ENCODE results near the gene ACTR5.
A peak's percentile ranks its signal among the peaks of the same experiment; 100 is the strongest.

ACTR5 gene

DNA sequence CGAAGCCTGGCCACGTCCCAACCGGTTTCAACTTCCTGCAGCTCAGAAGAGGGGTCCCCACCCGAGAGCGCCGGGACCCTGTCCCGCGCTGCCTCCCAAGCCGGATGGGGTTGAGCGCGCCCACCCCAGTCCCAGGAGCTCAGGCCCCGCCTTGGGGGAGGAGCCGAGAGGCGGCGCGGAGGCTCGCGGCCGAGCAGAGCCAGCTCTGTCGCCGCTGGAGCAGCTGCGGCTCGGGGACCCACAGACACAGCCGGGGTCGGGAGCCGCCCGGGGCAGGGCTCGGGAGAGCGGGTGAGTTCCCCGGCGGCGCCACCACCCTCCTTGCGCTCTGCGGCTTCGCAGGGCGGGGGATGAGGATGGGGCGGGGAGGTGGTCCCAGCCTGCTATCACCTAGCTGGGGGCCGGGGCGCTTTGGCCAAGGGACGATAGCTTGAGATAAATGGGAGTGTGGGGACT lies 57.3 kb downstream of the ACTR5 start, which contains the start of gene PPP1R16B (continued):
- no peak for TF ChIP-seq ZNF2 (tag by site-specific recombination; IDR thresholded peaks at IDR 0.05)
- TF ChIP-seq ZNF37A (tag by site-specific recombination; IDR thresholded peaks at IDR 0.05), result no peak
- TF ChIP-seq SP2 (tag by site-specific recombination; IDR thresholded peaks at IDR 0.05), result peak; percentile 50
- peak; percentile 88 for TF ChIP-seq ZNF341 (tag by site-specific recombination; IDR thresholded peaks at IDR 0.05; ENCODE audit: low read depth)
- TF ChIP-seq SETDB1 (IDR thresholded peaks at IDR 0.05; ENCODE audit: insufficient read length, low read length), result no peak
- TF ChIP-seq ZNF596 (tag by site-specific recombination; IDR thresholded peaks at IDR 0.05), result no peak
- no peak for TF ChIP-seq ZIC2 (tag by site-specific recombination; IDR thresholded peaks at IDR 0.05)
- peak; percentile 30; the same call in 1 of the 2 replicates for TF ChIP-seq ZNF76 (tag by site-specific recombination; IDR thresholded peaks at IDR 0.05; ENCODE audit: borderline replicate concordance, low read depth)
- no peak for TF ChIP-seq ZNF610 (tag by site-specific recombination; IDR thresholded peaks at IDR 0.05; ENCODE audit: borderline replicate concordance)
- no peak for TF ChIP-seq ZNF654 (tag by site-specific recombination; IDR thresholded peaks at IDR 0.05; ENCODE audit: low read depth)
- no peak for TF ChIP-seq ZNF548 (tag by site-specific recombination; IDR thresholded peaks at IDR 0.05)
- TF ChIP-seq ZNF701 (tag by site-specific recombination; IDR thresholded peaks at IDR 0.05), result no peak
- peak; percentile 17; the same call in 1 of the 2 replicates for TF ChIP-seq ZBTB17 (tag by site-specific recombination; IDR thresholded peaks at IDR 0.05)
- TF ChIP-seq HOXA7 (CRISPR knock-in tag; IDR thresholded peaks at IDR 0.05; ENCODE audit: borderline replicate concordance), result no peak
- TF ChIP-seq SCRT2 (tag by site-specific recombination; IDR thresholded peaks at IDR 0.05), result no peak
- no peak for TF ChIP-seq ZNF132 (tag by site-specific recombination; IDR thresholded peaks at IDR 0.05; ENCODE audit: borderline replicate concordance)
- no peak for TF ChIP-seq ZNF785 (tag by site-specific recombination; IDR thresholded peaks at IDR 0.05)
- TF ChIP-seq ZNF211 (tag by site-specific recombination; IDR thresholded peaks at IDR 0.05; ENCODE audit: low read depth), result no peak
- no peak for TF ChIP-seq ZNF433 (tag by site-specific recombination; IDR thresholded peaks at IDR 0.05; ENCODE audit: low read depth)
- no peak for TF ChIP-seq EGR2 (tag by site-specific recombination; IDR thresholded peaks at IDR 0.05; ENCODE audit: low read depth)
- TF ChIP-seq SALL2 (tag by site-specific recombination; IDR thresholded peaks at IDR 0.05; ENCODE audit: borderline replicate concordance), result no peak
- TF ChIP-seq ZNF274 (IDR thresholded peaks at IDR 0.05; ENCODE audit: low read length), result no peak
- TF ChIP-seq ZNF274 (tag by site-specific recombination; IDR thresholded peaks at IDR 0.05; ENCODE audit: borderline replicate concordance), result no peak
- no peak for TF ChIP-seq ZBTB8A (tag by site-specific recombination; IDR thresholded peaks at IDR 0.05)
- no peak for TF ChIP-seq ZNF658 (tag by site-specific recombination; IDR thresholded peaks at IDR 0.05)
- no peak for TF ChIP-seq ZNF23 (tag by site-specific recombination; IDR thresholded peaks at IDR 0.05; ENCODE audit: borderline replicate concordance)
- TF ChIP-seq HOXD13 (CRISPR knock-in tag; IDR thresholded peaks at IDR 0.05; ENCODE audit: borderline replicate concordance), result no peak
- TF ChIP-seq ZNF529 (tag by site-specific recombination; IDR thresholded peaks at IDR 0.05; ENCODE audit: insufficient replicate concordance), result no peak

DNA sequence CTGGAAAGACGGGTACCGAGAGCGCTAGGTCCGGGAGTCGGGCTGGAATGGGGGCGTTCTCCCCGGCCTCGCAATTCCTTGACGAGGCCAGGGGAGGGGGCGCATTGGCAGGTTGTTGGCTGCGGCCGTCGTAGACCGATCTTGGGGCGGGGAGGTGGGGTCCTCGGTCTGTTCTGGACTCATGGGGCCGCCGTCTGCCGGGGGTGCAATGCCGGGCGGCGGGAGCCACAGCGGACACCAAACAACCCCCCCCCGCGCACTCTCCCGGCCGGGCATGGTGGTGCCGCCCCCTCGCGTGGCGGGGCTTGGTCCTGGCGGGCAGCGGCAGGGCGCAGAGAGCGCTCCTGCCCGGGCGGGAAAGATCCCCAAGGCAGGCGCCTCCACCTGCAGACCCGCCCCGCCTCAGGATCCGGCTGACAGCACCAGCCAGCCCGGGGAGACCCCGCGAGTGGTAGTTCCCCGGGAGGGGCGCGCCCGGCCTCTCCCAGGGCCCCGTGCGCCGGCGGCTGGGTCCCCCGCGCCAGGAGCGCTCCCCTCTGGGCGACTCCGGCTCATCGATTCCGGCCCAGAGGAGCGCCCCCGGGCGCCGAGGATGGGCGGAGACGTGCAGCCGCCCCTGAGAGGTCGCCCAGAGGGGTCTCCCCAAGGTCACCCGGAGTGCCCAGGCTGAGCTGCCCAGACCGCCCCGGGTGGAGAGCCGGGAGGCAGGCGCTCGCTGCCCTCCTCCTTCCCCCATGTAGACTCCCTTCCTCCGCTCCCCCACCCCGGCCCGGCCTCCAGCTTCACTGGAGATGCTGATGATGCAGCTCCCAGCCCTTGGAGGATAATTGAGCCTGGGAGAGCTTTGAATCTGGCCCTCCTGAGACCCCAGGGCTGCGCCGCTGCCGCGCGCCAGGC lies 57.9 kb downstream of the ACTR5 start:
- ChIA-PET CTCF (interaction anchor here (0.6 to 1.3 kb wide), 4 partner anchors 16 to 244 kb away, joined by 3 to 11 read pairs (median 4); no protein-coding TSS in a partner anchor), POLR2A (interaction anchor here (1.0 to 1.2 kb wide), 3 partner anchors 20 to 120 kb away, joined by 3 to 5 read pairs (median 4); partner anchors contain the start of gene FAM83D)
- peak overlapping the region; percentile 40 for H3K4me3 ChIP-seq (ENCODE audit: low read depth, low read length)
- H3K36me3 ChIP-seq (ENCODE audit: control insufficient read depth in 2 of 2, insufficient read depth in 1 of 2, low read length in 2 of 2), result no peaks in the 10 kb centered on the region
- H3K27ac ChIP-seq (ENCODE audit: extremely low read depth, low read depth, low read length), result no peak overlapping the region; the same call in 1 of the 2 replicates
- H3K4me1 ChIP-seq (ENCODE audit: control insufficient read depth, insufficient read depth, low read length), result no peaks in the 10 kb centered on the region
- H3K9me3 ChIP-seq (ENCODE audit: control insufficient read depth, insufficient read depth, low read depth, low read length), result no peaks in the 10 kb centered on the region
- TF ChIP-seq, protein P1, sequence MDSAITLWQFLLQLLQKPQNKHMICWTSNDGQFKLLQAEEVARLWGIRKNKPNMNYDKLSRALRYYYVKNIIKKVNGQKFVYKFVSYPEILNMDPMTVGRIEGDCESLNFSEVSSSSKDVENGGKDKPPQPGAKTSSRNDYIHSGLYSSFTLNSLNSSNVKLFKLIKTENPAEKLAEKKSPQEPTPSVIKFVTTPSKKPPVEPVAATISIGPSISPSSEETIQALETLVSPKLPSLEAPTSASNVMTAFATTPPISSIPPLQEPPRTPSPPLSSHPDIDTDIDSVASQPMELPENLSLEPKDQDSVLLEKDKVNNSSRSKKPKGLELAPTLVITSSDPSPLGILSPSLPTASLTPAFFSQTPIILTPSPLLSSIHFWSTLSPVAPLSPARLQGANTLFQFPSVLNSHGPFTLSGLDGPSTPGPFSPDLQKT (IDR thresholded peaks at IDR 0.05; ENCODE audit: borderline replicate concordance, low read depth, low read length), result no peak
- TF ChIP-seq ZBTB8A (tag by site-specific recombination; IDR thresholded peaks at IDR 0.05) (peak; percentile 75; the same call in 1 of the 2 replicates), ZNF510 (tag by site-specific recombination; IDR thresholded peaks at IDR 0.05; ENCODE audit: insufficient replicate concordance) (no peak), ZNF335 (tag by site-specific recombination; conservative IDR thresholded peaks at IDR 0.05) (peak; percentile 87), ZNF169 (tag by site-specific recombination; IDR thresholded peaks at IDR 0.05) (no peak), ZBTB20 (tag by site-specific recombination; IDR thresholded peaks at IDR 0.05) (peak; percentile 69), ZNF549 (tag by site-specific recombination; IDR thresholded peaks at IDR 0.05) (no peak), ZNF423 (tag by site-specific recombination; IDR thresholded peaks at IDR 0.05) (0 out of 2 replicates have a peak, but pooled peaks have one; percentile 14)
- TF ChIP-seq, protein P2, sequence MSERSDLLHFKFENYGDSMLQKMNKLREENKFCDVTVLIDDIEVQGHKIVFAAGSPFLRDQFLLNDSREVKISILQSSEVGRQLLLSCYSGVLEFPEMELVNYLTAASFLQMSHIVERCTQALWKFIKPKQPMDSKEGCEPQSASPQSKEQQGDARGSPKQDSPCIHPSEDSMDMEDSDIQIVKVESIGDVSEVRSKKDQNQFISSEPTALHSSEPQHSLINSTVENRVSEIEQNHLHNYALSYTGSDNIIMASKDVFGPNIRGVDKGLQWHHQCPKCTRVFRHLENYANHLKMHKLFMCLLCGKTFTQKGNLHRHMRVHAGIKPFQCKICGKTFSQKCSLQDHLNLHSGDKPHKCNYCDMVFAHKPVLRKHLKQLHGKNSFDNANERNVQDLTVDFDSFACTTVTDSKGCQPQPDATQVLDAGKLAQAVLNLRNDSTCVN (tag by site-specific recombination; optimal IDR thresholded peaks at IDR 0.05), result peak; percentile 69

All from HEK293 (cell line).